Breast epithelium (tissue), 3 donors: ENCODE data around the gene HBM.

Experiments
- POLR2A ChIP-seq: fragments of 450-650 bp; IDR thresholded peaks from one replicate; pipeline ENCODE4 v1.6.1; 2016; ENCODE audit warnings: antibody characterized with exemption, mild to moderate bottlenecking, moderate library complexity
- TF ChIP-seq, protein P1 (sequence below), 3 donors: fragments of 450-650 bp; IDR thresholded peaks; one replicate each; pipeline ENCODE4 v1.5.1; 2016 to 2017; ENCODE audit warnings: antibody characterized with exemption in 3 of 3, mild to moderate bottlenecking in 3 of 3, moderate library complexity in 3 of 3

GRCh38 chr16:212999-213398 lies 47.2 kb downstream of the HBM start:
- TF ChIP-seq POLR2A = no peak
- TF ChIP-seq, protein P1, sequence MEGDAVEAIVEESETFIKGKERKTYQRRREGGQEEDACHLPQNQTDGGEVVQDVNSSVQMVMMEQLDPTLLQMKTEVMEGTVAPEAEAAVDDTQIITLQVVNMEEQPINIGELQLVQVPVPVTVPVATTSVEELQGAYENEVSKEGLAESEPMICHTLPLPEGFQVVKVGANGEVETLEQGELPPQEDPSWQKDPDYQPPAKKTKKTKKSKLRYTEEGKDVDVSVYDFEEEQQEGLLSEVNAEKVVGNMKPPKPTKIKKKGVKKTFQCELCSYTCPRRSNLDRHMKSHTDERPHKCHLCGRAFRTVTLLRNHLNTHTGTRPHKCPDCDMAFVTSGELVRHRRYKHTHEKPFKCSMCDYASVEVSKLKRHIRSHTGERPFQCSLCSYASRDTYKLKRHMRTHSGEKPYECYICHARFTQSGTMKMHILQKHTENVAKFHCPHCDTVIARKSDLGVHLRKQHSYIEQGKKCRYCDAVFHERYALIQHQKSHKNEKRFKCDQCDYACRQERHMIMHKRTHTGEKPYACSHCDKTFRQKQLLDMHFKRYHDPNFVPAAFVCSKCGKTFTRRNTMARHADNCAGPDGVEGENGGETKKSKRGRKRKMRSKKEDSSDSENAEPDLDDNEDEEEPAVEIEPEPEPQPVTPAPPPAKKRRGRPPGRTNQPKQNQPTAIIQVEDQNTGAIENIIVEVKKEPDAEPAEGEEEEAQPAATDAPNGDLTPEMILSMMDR (IDR thresholded peaks at IDR 0.05) = no peak
